Lung (tissue), 12 donors: Measurements from ENCODE around the gene MAD2L2. TPM values are rescaled to one million over a fixed set of nuclear protein-coding genes. Genes with fewer than 3 reads are reported as not detected.

ENCODE experiments used
- ATAC-seq: fragments of 200-7000 bp; cut with Tn5 transposase; one replicate; pipeline ENCODE4 v1.9.1; 2020; ENCODE audit warnings: moderate number of reproducible peaks; ENCODE audit not compliant: insufficient read depth, low FRiP score
- DNase-seq, 3 donors: peaks; one replicate each; pipeline ENCODE4 v3.0.0-alpha.2; 2013 to 2017
- H3K27ac ChIP-seq, 2 donors: one replicate each; pipeline ENCODE4 v1.5.1; 2013; ENCODE audit warnings: mild to moderate bottlenecking in 2 of 2, moderate library complexity in 2 of 2, control low read depth in 1 of 2, inconsistent platforms in 1 of 2, low read depth in 1 of 2, low read length in 1 of 2
- H3K27me3 ChIP-seq, 3 donors: one replicate each; pipeline ENCODE4 v1.5.1; 2013; ENCODE audit warnings: low read length in 2 of 3; ENCODE audit not compliant: control insufficient read depth in 3 of 3, insufficient read depth in 3 of 3
- H3K36me3 ChIP-seq, 4 donors: one replicate each; pipeline ENCODE4 v1.5.1; 2013; ENCODE audit warnings: low read length in 4 of 4, mild to moderate bottlenecking in 1 of 4, moderate library complexity in 1 of 4; ENCODE audit not compliant: control insufficient read depth in 4 of 4, insufficient read depth in 4 of 4
- H3K4me1 ChIP-seq, 5 donors: one replicate each; pipeline ENCODE4 v1.5.1; 2013; ENCODE audit warnings: low read length in 5 of 5, mild to moderate bottlenecking in 2 of 5, moderate library complexity in 1 of 5; ENCODE audit not compliant: control insufficient read depth in 5 of 5, insufficient read depth in 5 of 5
- H3K4me3 ChIP-seq: one replicate; pipeline ENCODE4 v1.5.1; 2013; ENCODE audit warnings: mild to moderate bottlenecking, control low read depth, moderate library complexity
- H3K9ac ChIP-seq, 2 donors: one replicate each; pipeline ENCODE4 v1.5.1; 2013; ENCODE audit warnings: low read length in 2 of 2, control low read depth in 1 of 2; ENCODE audit not compliant: insufficient read depth in 1 of 2
- H3K9me3 ChIP-seq, 4 donors: one replicate each; pipeline ENCODE4 v1.5.1; 2013; ENCODE audit warnings: low read length in 3 of 4, mild to moderate bottlenecking in 1 of 4, moderate library complexity in 1 of 4; ENCODE audit not compliant: control insufficient read depth in 4 of 4, insufficient read depth in 3 of 4
- WGBS, 2 donors: extraction: QIAGEN DNeasy Blood & Tissue Kit; methylation state at CpG; one replicate each; pipeline ENCODE4 v1.1.7; 2013; 5-methylcytosine and 5-hydroxymethylcytosine counted together
- polyA plus RNA-seq, 2 donors: library from polyadenylated mRNA; stranded (reverse); fragments of 200-250 nt; gene quantifications; one replicate each; pipeline ENCODE4 v1.2.1, GENCODE V29; 2013
- total RNA-seq, 2 donors: library from RNA; depleted of rRNA in 1 of 2; stranded (reverse); fragments of >200 nt in 1 of 2; gene quantifications; one replicate each; pipeline ENCODE4 v1.2.1, GENCODE V29; 2014 to 2021
- TF ChIP-seq, protein P1 (sequence below): IDR thresholded peaks from 2 replicates; pipeline ENCODE4 v1.5.1; 2012; ENCODE audit warnings: mild to moderate bottlenecking; ENCODE audit errors: control extremely low read depth, extremely low read depth
- donor health status: control.
- donor health status: control.
- donor health status: Bipolar disorder and iron deficiency.
- donor health status: healthy.
- donor health status: DM: yes; HTN: yes; CAD: no.

Gene MAD2L2
- total and polyA plus RNA-seq, 4 donors: 23.4 to 61.9 (median 30.5) TPM

DNA sequence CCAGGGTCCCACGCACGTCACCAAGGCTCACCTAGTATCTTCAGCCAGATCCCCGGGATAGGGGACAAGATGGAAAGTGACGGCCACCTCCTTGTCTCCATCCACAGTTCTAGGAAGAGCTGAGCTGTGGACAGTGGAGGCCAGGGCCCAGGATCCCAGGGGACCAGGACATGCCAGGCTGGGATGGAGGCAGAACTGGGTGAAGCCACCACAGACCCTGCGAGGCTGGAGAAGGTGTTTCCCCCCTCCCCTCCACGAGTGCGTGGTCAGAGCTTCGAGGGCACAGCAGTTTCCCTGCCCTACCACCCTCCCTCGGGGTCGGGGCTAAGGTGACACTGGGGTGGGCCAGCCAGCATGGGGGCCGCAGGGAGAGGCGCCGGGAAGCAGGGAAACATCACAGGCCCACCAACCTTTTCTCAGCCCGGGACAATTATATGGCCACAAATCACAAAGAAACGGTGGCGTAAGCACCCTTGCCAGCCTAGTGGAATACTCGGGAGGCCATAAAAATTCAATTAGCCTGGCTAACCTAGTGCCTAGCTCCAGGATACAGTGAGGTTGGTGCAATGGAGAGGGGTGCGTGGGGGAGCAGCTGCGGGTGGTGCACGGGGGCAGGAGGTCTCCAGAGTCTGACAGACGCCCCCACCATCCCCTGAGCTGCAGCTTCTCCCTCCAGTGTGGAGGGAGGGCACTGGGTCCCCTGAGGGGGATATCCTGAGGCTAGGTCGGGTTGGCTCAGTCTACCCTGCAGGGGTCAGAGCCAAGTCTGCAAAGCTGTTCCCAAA is 23.9 kb upstream of the MAD2L2 start:
- DNase-seq (no peak), ATAC-seq (no peak)
- Histone ChIP-seq H3K9ac (no peak overlapping the region), H3K27me3 (peaks cover 0 to 15% (median 0%) of the 10 kb centered on the region in 3 donors), H3K9me3 (peaks cover 0 to 4% (median 0%) of the 10 kb centered on the region in 4 donors), H3K4me3 (no peak overlapping the region), H3K27ac (no peak overlapping the region), H3K36me3 (no peaks in the 10 kb centered on the region), H3K4me1 (peaks cover 0 to 31% (median 6%) of the 10 kb centered on the region in 5 donors)
- 72 to 75% methylated on average over 20 to 22 of the region's 22 CpGs for WGBS, 2 donors
- TF ChIP-seq, protein P1, sequence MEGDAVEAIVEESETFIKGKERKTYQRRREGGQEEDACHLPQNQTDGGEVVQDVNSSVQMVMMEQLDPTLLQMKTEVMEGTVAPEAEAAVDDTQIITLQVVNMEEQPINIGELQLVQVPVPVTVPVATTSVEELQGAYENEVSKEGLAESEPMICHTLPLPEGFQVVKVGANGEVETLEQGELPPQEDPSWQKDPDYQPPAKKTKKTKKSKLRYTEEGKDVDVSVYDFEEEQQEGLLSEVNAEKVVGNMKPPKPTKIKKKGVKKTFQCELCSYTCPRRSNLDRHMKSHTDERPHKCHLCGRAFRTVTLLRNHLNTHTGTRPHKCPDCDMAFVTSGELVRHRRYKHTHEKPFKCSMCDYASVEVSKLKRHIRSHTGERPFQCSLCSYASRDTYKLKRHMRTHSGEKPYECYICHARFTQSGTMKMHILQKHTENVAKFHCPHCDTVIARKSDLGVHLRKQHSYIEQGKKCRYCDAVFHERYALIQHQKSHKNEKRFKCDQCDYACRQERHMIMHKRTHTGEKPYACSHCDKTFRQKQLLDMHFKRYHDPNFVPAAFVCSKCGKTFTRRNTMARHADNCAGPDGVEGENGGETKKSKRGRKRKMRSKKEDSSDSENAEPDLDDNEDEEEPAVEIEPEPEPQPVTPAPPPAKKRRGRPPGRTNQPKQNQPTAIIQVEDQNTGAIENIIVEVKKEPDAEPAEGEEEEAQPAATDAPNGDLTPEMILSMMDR: no peak

DNA sequence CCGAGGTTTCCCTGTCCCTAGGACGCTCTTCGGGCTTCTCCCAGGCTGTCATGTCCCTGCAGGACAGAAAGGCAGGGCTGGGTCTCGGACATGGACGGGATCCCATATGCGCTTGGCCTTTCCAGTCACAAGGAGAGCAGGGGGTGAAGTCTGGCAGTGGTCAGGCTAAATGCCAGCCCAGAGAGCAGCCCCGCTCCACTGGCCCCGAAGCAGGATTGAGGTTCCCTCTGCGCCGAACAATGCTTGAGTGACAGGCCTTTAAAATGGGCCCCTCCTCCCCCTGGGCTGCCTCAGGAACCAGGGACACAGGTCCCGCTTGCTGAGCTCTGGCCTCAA is 23.2 kb upstream of the MAD2L2 start:
- Histone ChIP-seq H3K27me3 (peaks cover 0 to 15% (median 0%) of the 10 kb centered on the region in 3 donors), H3K9me3 (peaks cover 0 to 4% (median 0%) of the 10 kb centered on the region in 4 donors), H3K4me1 (peaks cover 0 to 31% (median 6%) of the 10 kb centered on the region in 5 donors), H3K27ac (no peak overlapping the region), H3K4me3 (no peak overlapping the region), H3K9ac (no peak overlapping the region), H3K36me3 (no peaks in the 10 kb centered on the region)
- no peak for ATAC-seq
- DNase-seq: no peak
- WGBS, 2 donors: 62 to 74% methylated on average over 11 of the region's 11 CpGs
- TF ChIP-seq, protein P1: no peak

DNA sequence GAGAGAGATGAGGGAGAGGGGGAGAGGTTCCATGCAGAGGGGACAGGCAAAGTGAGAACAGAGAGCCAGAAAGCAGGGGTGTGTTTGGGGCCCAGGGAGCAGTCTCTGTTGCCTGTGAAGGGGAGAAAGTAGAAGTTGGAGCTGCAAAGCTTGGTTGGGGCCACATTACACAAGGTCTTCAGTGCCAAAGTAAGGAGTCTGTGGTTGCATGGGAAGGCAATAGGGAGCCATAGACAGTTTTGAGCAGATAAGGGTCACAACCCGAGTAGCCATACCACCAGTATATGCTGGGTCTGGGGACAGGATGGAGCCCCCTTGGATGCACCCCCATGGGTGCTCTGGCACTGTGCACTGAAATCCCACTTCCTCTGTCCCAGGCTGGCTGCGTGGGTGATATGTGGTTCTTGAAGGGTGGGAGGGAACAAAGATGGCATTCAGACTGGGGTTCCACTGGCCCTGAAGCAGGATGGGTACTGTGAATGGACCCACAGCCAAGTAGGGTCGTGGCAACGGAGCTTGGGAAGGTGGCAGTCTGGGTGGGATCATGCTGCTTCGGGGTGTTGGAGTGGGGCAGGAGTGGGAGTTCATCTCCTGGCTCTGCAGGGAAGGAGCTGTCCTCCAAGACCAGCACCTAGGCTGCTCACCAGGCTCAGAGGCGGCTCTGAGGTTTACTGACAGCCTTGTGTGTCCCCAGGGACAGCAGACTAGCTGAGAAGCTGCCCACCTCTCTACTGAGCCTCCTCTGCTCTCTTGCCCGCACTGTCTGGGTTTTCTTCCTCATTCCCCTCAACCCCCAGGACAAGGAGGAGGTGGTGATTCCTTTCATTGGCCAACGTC is 22.6 kb upstream of the MAD2L2 start:
- no peak for ATAC-seq
- TF ChIP-seq, protein P1: no peak
- Histone ChIP-seq H3K4me3 (no peak overlapping the region), H3K27ac (no peak overlapping the region), H3K9me3 (peaks cover 0 to 4% (median 0%) of the 10 kb centered on the region in 4 donors), H3K36me3 (no peaks in the 10 kb centered on the region), H3K4me1 (peaks cover 0 to 31% (median 6%) of the 10 kb centered on the region in 5 donors), H3K27me3 (peaks cover 0 to 15% (median 0%) of the 10 kb centered on the region in 3 donors), H3K9ac (no peak overlapping the region)
- WGBS, 2 donors: 61 to 75% methylated on average over 8 of the region's 8 CpGs
- DNase-seq: no peak
